Astrocyte of the spinal cord (primary cell): ENCODE results near the gene DUSP22.

Experiments used
- DNase-seq: peaks from one replicate; pipeline ENCODE4 v3.0.0; 2011; ENCODE audit warnings: low read depth, low spot score
- H3K4me3 ChIP-seq: 2 replicates; pipeline ENCODE4 v1.5.1; 2011; ENCODE audit warnings: low read depth, mild to moderate bottlenecking, low read length, moderate library complexity
- CTCF ChIP-seq: IDR thresholded peaks from 2 replicates; pipeline ENCODE4 v1.5.1; 2012; ENCODE audit warnings: low read depth, mild to moderate bottlenecking, low read length, inconsistent platforms
- in situ Hi-C: cut with HindIII; loops from 2 replicates; pipeline ENCODE4 v1.10.0; 2017; ENCODE audit warnings: low sequenced_read_pairs

DUSP22 gene

GRCh38 chr6:304833-305370 is 12.6 kb downstream of the DUSP22 start:
- in situ Hi-C loops = no loop called here
- no peak for TF ChIP-seq CTCF
- no peak for DNase-seq
- H3K4me3 ChIP-seq = no peak overlapping the region

GRCh38 chr6:305371-306206 is 13.3 kb downstream of the DUSP22 start:
- no peak overlapping the region for H3K4me3 ChIP-seq
- no peak for DNase-seq
- TF ChIP-seq CTCF = no peak
- in situ Hi-C loops = no loop called here

- TF ChIP-seq CTCF = no peak
- in situ Hi-C loops = no loop called here
- DNase-seq = no peak
- H3K4me3 ChIP-seq = no peak overlapping the region
Observed at GRCh38 chr6:306641-307061, 14.4 kb downstream of the DUSP22 start.

- no peak for DNase-seq
- TF ChIP-seq CTCF = no peak
- no peak overlapping the region for H3K4me3 ChIP-seq
- in situ Hi-C loops = no loop called here
Observed at GRCh38 chr6:307065-307814, 15.0 kb downstream of the DUSP22 start.

- in situ Hi-C loops = no loop called here
- H3K4me3 ChIP-seq = no peak overlapping the region
- DNase-seq = no peak
- TF ChIP-seq CTCF = no peak
Observed at GRCh38 chr6:307874-308273, 15.6 kb downstream of the DUSP22 start.

GRCh38 chr6:308307-308706 is 16.0 kb downstream of the DUSP22 start:
- in situ Hi-C loops = no loop called here
- H3K4me3 ChIP-seq = no peak overlapping the region
- TF ChIP-seq CTCF = no peak
- DNase-seq = no peak
